Left lung (tissue), 10 donors: Measurements from ENCODE around the gene GRIA4. TPM values are rescaled to one million over a fixed set of nuclear protein-coding genes. Genes with fewer than 3 reads are reported as not detected.

Source experiments
- ATAC-seq: fragments of 200-7000 bp; cut with Tn5 transposase; one replicate; pipeline ENCODE4 v1.9.1; 2020; ENCODE audit warnings: moderate library complexity
- DNase-seq, 4 donors: peaks; one replicate each; pipeline ENCODE4 v3.0.0-alpha.2; 2013 to 2020
- H3K27ac ChIP-seq, 2 donors: fragments of 200-600 bp; sonication (generic) in 1 of 2; one replicate each; pipeline versions ENCODE4 v1.5.0 to v1.8.0; 2020 to 2021
- H3K27me3 ChIP-seq, 2 donors: fragments of 200-600 bp; sonication (generic) in 1 of 2; one replicate each; pipeline versions ENCODE4 v1.5.0 to v1.8.0; 2020 to 2021
- H3K36me3 ChIP-seq, 2 donors: fragments of 200-600 bp; sonication (generic) in 1 of 2; one replicate each; pipeline versions ENCODE4 v1.5.0 to v1.8.0; 2020 to 2021
- H3K4me1 ChIP-seq, 2 donors: fragments of 200-600 bp; one replicate each; pipeline ENCODE4 v1.8.0; 2021
- H3K4me3 ChIP-seq, 2 donors: fragments of 200-600 bp; sonication (generic) in 1 of 2; one replicate each; pipeline versions ENCODE4 v1.5.0 to v1.8.0; 2020 to 2021; ENCODE audit warnings: mild to moderate bottlenecking in 1 of 2
- H3K9me3 ChIP-seq, 2 donors: fragments of 200-600 bp; sonication (generic) in 1 of 2; one replicate each; pipeline versions ENCODE4 v1.5.0 to v1.8.0; 2020 to 2021
- CTCF ChIP-seq, 2 donors: fragments of 200-600 bp; sonication (generic) in 1 of 2; IDR thresholded peaks; one replicate each; pipeline versions ENCODE4 v1.5.0 to v1.8.0; 2021; ENCODE audit warnings: antibody characterized with exemption in 2 of 2
- intact Hi-C, 2 donors: fragments of 100-400 bp; cut with DNase I; formaldehyde crosslinking; loops; one replicate each; pipeline versions ENCODE4 v1.11.2 to v1.14.2; 2022
- polyA plus RNA-seq, 6 donors: library from polyadenylated mRNA; unstranded; fragments of 120-200 nt; gene quantifications; one replicate each; pipeline ENCODE4 v1.2.1, GENCODE V29; 2013; ENCODE audit not compliant: insufficient read length in 6 of 6
- total RNA-seq, 2 donors: library from RNA; stranded (reverse); fragmentation: NEBNext Ultra II Directional; extraction: Animal tissue kit (Norgen Biotek cat#: 25700); gene quantifications; one replicate each; pipeline ENCODE4 v1.2.1, GENCODE V29; 2021
- donor health status: DM: no; HTN: yes; CAD: no.
- donor health status: DM: no; HTN: no; CAD: no.

GRIA4 gene
- total and polyA plus RNA-seq, 8 donors = 0.27 to 0.98 (median 0.63) TPM; not detected in 2

GRCh38 chr11:105838668-105839384 is 229.0 kb downstream of the GRIA4 start:
- Histone ChIP-seq H3K4me3 (no peak overlapping the region), H3K4me1 (no peaks in the 10 kb centered on the region), H3K36me3 (no peaks in the 10 kb centered on the region), H3K27me3 (no peaks in the 10 kb centered on the region), H3K9me3 (no peaks in the 10 kb centered on the region), H3K27ac (no peak overlapping the region)
- no peak for DNase-seq
- no peak for TF ChIP-seq CTCF (IDR thresholded peaks at IDR 0.05)
- intact Hi-C loops = no loop called here
- ATAC-seq = no peak

GRCh38 chr11:105840391-105840790 is 230.5 kb downstream of the GRIA4 start:
- ATAC-seq (no peak), DNase-seq (no peak)
- TF ChIP-seq CTCF (IDR thresholded peaks at IDR 0.05) = no peak
- Histone ChIP-seq H3K9me3 (no peaks in the 10 kb centered on the region), H3K27me3 (no peaks in the 10 kb centered on the region), H3K4me1 (no peaks in the 10 kb centered on the region), H3K27ac (no peak overlapping the region), H3K4me3 (no peak overlapping the region), H3K36me3 (no peaks in the 10 kb centered on the region)
- intact Hi-C loops = no loop called here

GRCh38 chr11:105852403-105852802 is 242.5 kb downstream of the GRIA4 start:
- no peak for TF ChIP-seq CTCF (IDR thresholded peaks at IDR 0.05)
- no peak overlapping the region for H3K4me3 ChIP-seq
- no peaks in the 10 kb centered on the region for H3K9me3 ChIP-seq
- no peaks in the 10 kb centered on the region for H3K27me3 ChIP-seq
- intact Hi-C loops = no loop called here
- DNase-seq (no peak), ATAC-seq (no peak)
- no peaks in the 10 kb centered on the region for H3K4me1 ChIP-seq
- H3K36me3 ChIP-seq = no peaks in the 10 kb centered on the region
- no peak overlapping the region for H3K27ac ChIP-seq

GRCh38 chr11:105854269-105854668 is 244.4 kb downstream of the GRIA4 start:
- no peak for ATAC-seq
- Histone ChIP-seq H3K27ac (no peak overlapping the region), H3K9me3 (no peaks in the 10 kb centered on the region), H3K4me1 (no peaks in the 10 kb centered on the region), H3K27me3 (no peaks in the 10 kb centered on the region), H3K4me3 (no peak overlapping the region), H3K36me3 (no peaks in the 10 kb centered on the region)
- TF ChIP-seq CTCF (IDR thresholded peaks at IDR 0.05) = no peak
- no peak for DNase-seq
- intact Hi-C loops = no loop called here

GRCh38 chr11:105856954-105857353 is 247.1 kb downstream of the GRIA4 start:
- no peak for DNase-seq
- no peak for ATAC-seq
- intact Hi-C loops = no loop called here
- Histone ChIP-seq H3K4me1 (no peaks in the 10 kb centered on the region), H3K9me3 (no peaks in the 10 kb centered on the region), H3K4me3 (no peak overlapping the region), H3K27me3 (no peaks in the 10 kb centered on the region), H3K27ac (no peak overlapping the region), H3K36me3 (no peaks in the 10 kb centered on the region)
- no peak for TF ChIP-seq CTCF (IDR thresholded peaks at IDR 0.05)
